ENCODE measurements around the gene BEND2. TPM values are rescaled to one million over a fixed set of nuclear protein-coding genes. Genes with fewer than 3 reads are reported as not detected.

The BEND2 gene
- total RNA-seq, 1 experiment from 2014 or later: not detected

DNA sequence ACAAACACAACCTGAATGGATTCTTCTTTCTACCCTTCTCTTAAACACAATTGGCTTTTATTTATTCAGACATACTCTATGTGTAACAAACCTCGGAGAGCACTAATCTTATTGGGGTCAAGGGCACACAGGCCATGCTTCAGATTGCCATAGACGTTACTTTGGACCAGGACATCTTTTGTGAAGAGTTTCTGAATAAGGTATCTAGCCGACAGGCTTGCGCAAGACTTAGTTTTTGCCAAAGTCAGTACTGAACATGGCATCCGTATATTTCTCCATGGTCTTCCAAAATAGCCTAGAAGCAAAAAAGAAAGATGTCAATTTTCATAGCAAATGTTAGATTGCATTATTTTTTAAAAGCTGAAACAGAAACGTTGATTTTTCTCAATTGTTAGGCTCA lies 49.8 kb downstream of the BEND2 start:
- Histone ChIP-seq H3K27ac (ENCODE audit: low read depth, low read length) (no peak overlapping the region), H3K4me2 (ENCODE audit: low read length) (no peak overlapping the region), H3K36me3 (ENCODE audit: control insufficient read depth in 1 of 2, insufficient read depth in 2 of 2, low read length in 2 of 2) (no peaks in the 10 kb centered on the region), H4K20me1 (ENCODE audit: insufficient read depth) (no peaks in the 10 kb centered on the region), H2AFZ (ENCODE audit: low read depth, low read length, poor library complexity, severe bottlenecking) (no peak overlapping the region), H3K9me3 (ENCODE audit: control insufficient read depth in 1 of 2, insufficient read depth in 1 of 2, low read depth in 1 of 2, low read length in 2 of 2) (no peaks in the 10 kb centered on the region), H3K4me3 (replicated peaks in 1 of 2; ENCODE audit: low read depth in 1 of 2, low read length in 2 of 2) (no peak overlapping the region), H3K79me2 (ENCODE audit: insufficient read depth, low read length) (no peaks in the 10 kb centered on the region), H3K9me2 (ENCODE audit: insufficient read depth) (no peaks in the 10 kb centered on the region), H3K4me1 (ENCODE audit: control insufficient read depth in 1 of 2, insufficient read depth in 2 of 2, low read length in 2 of 2) (no peaks in the 10 kb centered on the region), H3K27me3 (ENCODE audit: insufficient read depth, low read length) (peaks cover 7% of the 10 kb centered on the region; the same call in 1 of the 2 replicates), H3K9ac (ENCODE audit: low read length) (no peak overlapping the region)
- no peak for DNase-seq (ENCODE audit: low read depth, low spot score)
- ChIA-PET CTCF (interaction anchor here (1.1 kb wide), 1 partner anchor 227 kb away, joined by 3 read pairs; no protein-coding TSS in a partner anchor), RAD21 (ENCODE audit: low non-redundant PET in 1 of 2, low total read pairs in 2 of 2, uncharacterized antibody in 2 of 2, unreplicated experiment in 2 of 2) (no interaction called here), POLR2A (no interaction called here)
- BruUV-seq (replicated peaks): no TSS peak
- intact Hi-C loops (cut with micrococcal nuclease): no loop called here
- TF ChIP-seq POLR2AphosphoS5 (IDR thresholded peaks at IDR 0.05; ENCODE audit: low read depth, low read length) (no peak), SP1 (IDR thresholded peaks at IDR 0.05; ENCODE audit: low read depth) (no peak)
- ATAC-seq: no peak

DNA sequence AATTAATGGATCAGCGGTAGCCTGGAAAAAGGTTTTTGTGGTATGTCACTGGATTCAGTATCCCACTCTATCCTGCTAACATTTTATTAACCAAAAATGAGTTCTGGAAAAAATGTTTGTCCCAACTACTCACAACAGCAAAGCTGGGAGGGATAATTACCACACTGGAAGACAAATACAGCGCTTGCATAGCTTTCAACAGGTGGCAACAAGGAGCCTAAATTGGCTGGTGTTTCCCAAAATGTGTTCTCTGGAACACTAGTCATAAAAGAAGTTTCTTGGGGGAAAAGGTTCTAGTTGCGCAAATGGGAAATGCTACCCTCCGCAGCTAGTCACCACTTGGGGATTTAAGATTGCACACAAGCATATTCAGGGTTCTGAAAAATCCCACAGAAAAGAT lies 54.6 kb downstream of the BEND2 start:
- Histone ChIP-seq H3K9me2 (ENCODE audit: insufficient read depth) (no peaks in the 10 kb centered on the region), H4K20me1 (ENCODE audit: insufficient read depth) (no peaks in the 10 kb centered on the region), H3K36me3 (ENCODE audit: control insufficient read depth in 1 of 2, insufficient read depth in 2 of 2, low read length in 2 of 2) (no peaks in the 10 kb centered on the region), H3K79me2 (ENCODE audit: insufficient read depth, low read length) (no peaks in the 10 kb centered on the region), H3K27ac (ENCODE audit: low read depth, low read length) (no peak overlapping the region), H3K4me3 (replicated peaks in 1 of 2; ENCODE audit: low read depth in 1 of 2, low read length in 2 of 2) (no peak overlapping the region), H3K9me3 (ENCODE audit: control insufficient read depth in 1 of 2, insufficient read depth in 1 of 2, low read depth in 1 of 2, low read length in 2 of 2) (no peaks in the 10 kb centered on the region), H3K4me1 (ENCODE audit: control insufficient read depth in 1 of 2, insufficient read depth in 2 of 2, low read length in 2 of 2) (no peaks in the 10 kb centered on the region), H3K27me3 (ENCODE audit: insufficient read depth, low read length) (no peaks in the 10 kb centered on the region), H3K4me2 (ENCODE audit: low read length) (no peak overlapping the region), H2AFZ (ENCODE audit: low read depth, low read length, poor library complexity, severe bottlenecking) (no peak overlapping the region), H3K9ac (ENCODE audit: low read length) (no peak overlapping the region)
- no TSS peak for BruUV-seq (replicated peaks)
- TF ChIP-seq, protein P1, sequence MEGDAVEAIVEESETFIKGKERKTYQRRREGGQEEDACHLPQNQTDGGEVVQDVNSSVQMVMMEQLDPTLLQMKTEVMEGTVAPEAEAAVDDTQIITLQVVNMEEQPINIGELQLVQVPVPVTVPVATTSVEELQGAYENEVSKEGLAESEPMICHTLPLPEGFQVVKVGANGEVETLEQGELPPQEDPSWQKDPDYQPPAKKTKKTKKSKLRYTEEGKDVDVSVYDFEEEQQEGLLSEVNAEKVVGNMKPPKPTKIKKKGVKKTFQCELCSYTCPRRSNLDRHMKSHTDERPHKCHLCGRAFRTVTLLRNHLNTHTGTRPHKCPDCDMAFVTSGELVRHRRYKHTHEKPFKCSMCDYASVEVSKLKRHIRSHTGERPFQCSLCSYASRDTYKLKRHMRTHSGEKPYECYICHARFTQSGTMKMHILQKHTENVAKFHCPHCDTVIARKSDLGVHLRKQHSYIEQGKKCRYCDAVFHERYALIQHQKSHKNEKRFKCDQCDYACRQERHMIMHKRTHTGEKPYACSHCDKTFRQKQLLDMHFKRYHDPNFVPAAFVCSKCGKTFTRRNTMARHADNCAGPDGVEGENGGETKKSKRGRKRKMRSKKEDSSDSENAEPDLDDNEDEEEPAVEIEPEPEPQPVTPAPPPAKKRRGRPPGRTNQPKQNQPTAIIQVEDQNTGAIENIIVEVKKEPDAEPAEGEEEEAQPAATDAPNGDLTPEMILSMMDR (IDR thresholded peaks at IDR 0.05 in 2 of 3, conservative IDR thresholded peaks at IDR 0.05 in 1 of 3; ENCODE audit: borderline replicate concordance in 1 of 3, insufficient read depth in 1 of 3, low read depth in 2 of 3, low read length in 2 of 3): 0 out of 6 replicates have a peak, but pooled peaks of 1 of the 3 experiments have one; percentile 7
- TF ChIP-seq SIN3A (IDR thresholded peaks at IDR 0.05; ENCODE audit: low read depth): no peak
- CTCF ChIA-PET: no interaction called here
- RAD21 ChIA-PET (ENCODE audit: low non-redundant PET in 1 of 2, low total read pairs in 2 of 2, uncharacterized antibody in 2 of 2, unreplicated experiment in 2 of 2): no interaction called here
- DNase-seq (ENCODE audit: low read depth, low spot score) (no peak), ATAC-seq (no peak)
- POLR2A ChIA-PET: no interaction called here
- intact Hi-C loops (cut with micrococcal nuclease): no loop called here

Data from HCT116 (cell line).